ENCODE data around the gene DICER1.

DICER1 gene

GRCh38 chr14:95054346-95055280 lies 102.7 kb downstream of the DICER1 start:
- no peak for DNase-seq

GRCh38 chr14:95052016-95052585 lies 105.2 kb downstream of the DICER1 start:
- DNase-seq, result no peak

GRCh38 chr14:95049952-95050351 lies 107.4 kb downstream of the DICER1 start:
- no peak for DNase-seq

GRCh38 chr14:95048771-95049312 lies 108.5 kb downstream of the DICER1 start:
- no peak for DNase-seq

- DNase-seq, result peak; percentile 93
Measured at GRCh38 chr14:95047754-95048153, 109.6 kb downstream of the DICER1 start.

- peak; percentile 79 for DNase-seq
Measured at GRCh38 chr14:95046711-95047681, 110.3 kb downstream of the DICER1 start.

- DNase-seq, result no peak
Measured at GRCh38 chr14:95045836-95046430, 111.4 kb downstream of the DICER1 start.

- DNase-seq, result no peak
Measured at GRCh38 chr14:95045106-95045701, 112.1 kb downstream of the DICER1 start.

GRCh38 chr14:95044463-95045105 lies 112.7 kb downstream of the DICER1 start:
- DNase-seq, result no peak

- no peak for DNase-seq
Measured at GRCh38 chr14:95043732-95044462, 113.4 kb downstream of the DICER1 start.

GRCh38 chr14:95043314-95043713 lies 114.0 kb downstream of the DICER1 start:
- no peak for DNase-seq

- DNase-seq, result no peak
Measured at GRCh38 chr14:95041477-95042020, 115.8 kb downstream of the DICER1 start.

- no peak for DNase-seq
Measured at GRCh38 chr14:95040708-95041476, 116.4 kb downstream of the DICER1 start.

- DNase-seq, result no peak
Measured at GRCh38 chr14:95039993-95040348, 117.4 kb downstream of the DICER1 start.

GRCh38 chr14:95039259-95039992 lies 117.9 kb downstream of the DICER1 start:
- no peak for DNase-seq

- DNase-seq, result no peak
Measured at GRCh38 chr14:95038521-95039250, 118.6 kb downstream of the DICER1 start.

- no peak for DNase-seq
Measured at GRCh38 chr14:95037273-95037672, 120.1 kb downstream of the DICER1 start.
